CD4-positive, alpha-beta T cell treated with Interleukin-15 for 4 hours (primary cell): Measurements from ENCODE around the gene OR4B1.

Experiments used
- DNase-seq: peaks from one replicate; pipeline ENCODE4 v3.0.0-alpha.2; 2020; ENCODE audit warnings: low spot score

Gene OR4B1

DNA sequence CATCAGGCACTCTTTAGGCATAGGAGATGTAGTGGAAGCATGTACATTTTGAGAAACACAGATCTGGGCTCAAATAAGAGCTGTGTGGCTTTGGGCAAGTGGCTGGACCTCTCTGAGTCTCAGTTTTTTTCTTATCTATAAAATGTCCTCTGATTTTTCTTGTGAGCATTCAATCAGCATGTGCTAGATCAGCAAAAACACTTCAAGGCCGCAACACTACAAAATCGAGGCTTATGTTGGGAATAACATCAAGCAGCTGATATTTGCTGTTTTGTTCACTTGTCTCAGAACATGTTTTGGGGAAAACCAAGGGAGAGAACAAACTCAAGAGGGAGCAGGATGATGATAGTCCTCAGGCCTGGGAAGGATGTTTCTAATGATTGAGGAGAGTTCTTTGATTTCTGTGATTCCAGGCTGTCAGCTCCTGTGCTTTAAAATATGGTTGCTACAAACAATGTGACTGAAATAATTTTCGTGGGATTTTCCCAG lies 46.9 kb downstream of the OR4B1 start, which contains the start of gene OR4X1:
Gene OR4X1 (plus strand): TSS at position 439 of the 489 bp plus-strand sequence. CDS start 0 bp downstream, at position 439.
- no peak for DNase-seq
